ENCODE measurements around the gene MEF2D. TPM values are rescaled to one million over a fixed set of nuclear protein-coding genes. Genes with fewer than 3 reads are reported as not detected.

The MEF2D gene
- polyA plus RNA-seq, 1 experiment, result 9.9 TPM

GRCh38 chr1:156428746-156429288 is 71.8 kb downstream of the MEF2D start:
- Histone ChIP-seq H3K9me3 (ENCODE audit: control insufficient read depth, insufficient read depth, low read length) (no peaks in the 10 kb centered on the region), H3K4me3 (ENCODE audit: low read depth, low read length) (no peak overlapping the region), H3K27ac (ENCODE audit: low read depth, low read length) (no peak overlapping the region), H3K27me3 (ENCODE audit: control insufficient read depth, insufficient read depth, low read length) (peaks cover 96% of the 10 kb centered on the region)
- ChIA-PET POLR2A (no interaction called here), CTCF (interaction anchor here (2.4 kb wide), 1 partner anchor 17 kb away, joined by 13 read pairs; no protein-coding TSS in a partner anchor)
- DNase-seq (ENCODE audit: low read depth, low spot score), result no peak
- TF ChIP-seq CTCF (IDR thresholded peaks at IDR 0.05; ENCODE audit: low read depth, low read length), result no peak

GRCh38 chr1:156427957-156428356 is 72.6 kb downstream of the MEF2D start:
- Histone ChIP-seq H3K27ac (ENCODE audit: low read depth, low read length) (no peak overlapping the region), H3K9me3 (ENCODE audit: control insufficient read depth, insufficient read depth, low read length) (no peaks in the 10 kb centered on the region), H3K4me3 (ENCODE audit: low read depth, low read length) (no peak overlapping the region), H3K27me3 (ENCODE audit: control insufficient read depth, insufficient read depth, low read length) (peaks cover 96% of the 10 kb centered on the region)
- ChIA-PET POLR2A (no interaction called here), CTCF (interaction anchor here (1.7 kb wide), 1 partner anchor 18 kb away, joined by 6 read pairs; no protein-coding TSS in a partner anchor)
- no peak for DNase-seq (ENCODE audit: low read depth, low spot score)
- TF ChIP-seq CTCF (IDR thresholded peaks at IDR 0.05; ENCODE audit: low read depth, low read length), result no peak

- Histone ChIP-seq H3K9me3 (ENCODE audit: control insufficient read depth, insufficient read depth, low read length) (peaks cover 4% of the 10 kb centered on the region; the same call in 1 of the 2 replicates), H3K4me3 (ENCODE audit: low read depth, low read length) (no peak overlapping the region), H3K27me3 (ENCODE audit: control insufficient read depth, insufficient read depth, low read length) (peaks cover 96% of the 10 kb centered on the region), H3K27ac (ENCODE audit: low read depth, low read length) (no peak overlapping the region)
- no peak for DNase-seq (ENCODE audit: low read depth, low spot score)
- no peak for TF ChIP-seq CTCF (IDR thresholded peaks at IDR 0.05; ENCODE audit: low read depth, low read length)
- POLR2A ChIA-PET, result no interaction called here
- CTCF ChIA-PET, result interaction anchor here (0.9 to 3.9 kb wide), 2 partner anchors 40 to 64 kb away, joined by 4 to 15 read pairs; no protein-coding TSS in a partner anchor
These were observed 74.6 kb downstream of the MEF2D start for GRCh38 chr1:156425943-156426342.

- Histone ChIP-seq H3K27ac (ENCODE audit: low read depth, low read length) (no peak overlapping the region), H3K9me3 (ENCODE audit: control insufficient read depth, insufficient read depth, low read length) (peaks cover 8% of the 10 kb centered on the region; the same call in 1 of the 2 replicates), H3K27me3 (ENCODE audit: control insufficient read depth, insufficient read depth, low read length) (peaks cover 98% of the 10 kb centered on the region), H3K4me3 (ENCODE audit: low read depth, low read length) (no peak overlapping the region)
- DNase-seq (ENCODE audit: low read depth, low spot score), result no peak
- CTCF ChIA-PET, result interaction anchor here (0.9 to 3.9 kb wide), 2 partner anchors 39 to 65 kb away, joined by 4 to 15 read pairs; no protein-coding TSS in a partner anchor
- POLR2A ChIA-PET, result no interaction called here
- no peak for TF ChIP-seq CTCF (IDR thresholded peaks at IDR 0.05; ENCODE audit: low read depth, low read length)
These were observed 75.7 kb downstream of the MEF2D start for GRCh38 chr1:156424806-156425432.
